ENCODE results near the gene TMEM256. TPM values are rescaled to one million over a fixed set of nuclear protein-coding genes. Genes with fewer than 3 reads are reported as not detected.
"Not testable (repeated sequence)": the region's sequence is repeated elsewhere in the genome, so short reads cannot be mapped to it uniquely, and the experiment has no call there.

Gene TMEM256
- total RNA-seq, 4 donors from 2014 or later: 59.6 to 121 (median 74.7) TPM

DNA sequence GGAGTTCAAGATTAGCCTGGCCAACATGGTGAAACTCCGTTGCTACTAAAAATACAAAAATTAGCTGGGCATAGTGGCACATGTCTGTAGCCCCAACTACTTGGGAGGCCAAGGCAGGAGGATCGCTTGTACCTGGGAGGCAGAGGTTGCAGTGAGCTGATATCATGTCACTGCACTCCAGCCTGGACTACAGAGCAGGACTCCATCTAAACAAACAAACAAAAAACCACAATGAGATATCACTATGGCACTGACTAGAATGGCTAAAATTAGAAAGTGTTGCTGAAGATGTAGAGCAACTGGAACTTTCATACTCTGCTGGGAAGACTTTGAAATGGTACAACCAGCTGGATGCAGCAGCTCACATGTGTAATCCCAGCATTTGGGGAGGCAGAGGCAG lies 29.5 kb downstream of the TMEM256 start:
- no peaks in the 10 kb centered on the region for H3K4me1 ChIP-seq
- DNase-seq (ENCODE audit: extremely low spot score): no peak
- H3K27me3 ChIP-seq: peaks cover 0 to 7% (median 0%) of the 10 kb centered on the region in 4 donors
- intact Hi-C loops (cut with DNase I): no loop called here
- H3K27ac ChIP-seq (replicated peaks in 1 of 4): no peak overlapping the region
- H3K9me3 ChIP-seq: no peaks in the 10 kb centered on the region
- TF ChIP-seq POLR2A (IDR thresholded peaks at IDR 0.05; ENCODE audit: low read depth): no peak
- H3K36me3 ChIP-seq: no peaks in the 10 kb centered on the region
- WGBS: 100% methylated on average over 2 of the region's 2 CpGs
- no peak overlapping the region for H3K4me3 ChIP-seq

DNA sequence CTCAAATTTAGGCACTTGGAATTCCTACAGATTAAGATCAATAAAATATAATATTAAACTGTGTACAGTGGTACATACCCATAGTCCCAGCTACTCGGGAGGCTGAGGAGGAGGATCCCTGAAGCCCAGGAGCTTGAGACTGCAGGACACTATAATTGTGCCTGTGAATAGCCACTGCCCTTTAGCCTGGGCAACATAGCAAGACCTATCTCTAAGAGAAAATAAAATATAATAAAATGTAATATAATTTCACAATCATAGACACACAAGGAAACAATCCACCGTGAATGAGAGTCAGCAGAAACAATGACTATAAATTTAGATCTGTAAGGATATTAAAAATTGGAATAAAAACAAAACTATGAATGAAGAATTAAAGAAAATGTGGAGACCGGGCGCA lies 33.0 kb downstream of the TMEM256 start:
- Histone ChIP-seq H3K4me1 (no peaks in the 10 kb centered on the region), H3K36me3 (no peaks in the 10 kb centered on the region), H3K27ac (replicated peaks in 1 of 4) (no peak overlapping the region), H3K27me3 (peaks cover 0 to 7% (median 0%) of the 10 kb centered on the region in 4 donors), H3K9me3 (no peaks in the 10 kb centered on the region), H3K4me3 (no peak overlapping the region)
- no peak for DNase-seq (ENCODE audit: extremely low spot score)
- intact Hi-C loops (cut with DNase I): no loop called here
- TF ChIP-seq, protein P1, sequence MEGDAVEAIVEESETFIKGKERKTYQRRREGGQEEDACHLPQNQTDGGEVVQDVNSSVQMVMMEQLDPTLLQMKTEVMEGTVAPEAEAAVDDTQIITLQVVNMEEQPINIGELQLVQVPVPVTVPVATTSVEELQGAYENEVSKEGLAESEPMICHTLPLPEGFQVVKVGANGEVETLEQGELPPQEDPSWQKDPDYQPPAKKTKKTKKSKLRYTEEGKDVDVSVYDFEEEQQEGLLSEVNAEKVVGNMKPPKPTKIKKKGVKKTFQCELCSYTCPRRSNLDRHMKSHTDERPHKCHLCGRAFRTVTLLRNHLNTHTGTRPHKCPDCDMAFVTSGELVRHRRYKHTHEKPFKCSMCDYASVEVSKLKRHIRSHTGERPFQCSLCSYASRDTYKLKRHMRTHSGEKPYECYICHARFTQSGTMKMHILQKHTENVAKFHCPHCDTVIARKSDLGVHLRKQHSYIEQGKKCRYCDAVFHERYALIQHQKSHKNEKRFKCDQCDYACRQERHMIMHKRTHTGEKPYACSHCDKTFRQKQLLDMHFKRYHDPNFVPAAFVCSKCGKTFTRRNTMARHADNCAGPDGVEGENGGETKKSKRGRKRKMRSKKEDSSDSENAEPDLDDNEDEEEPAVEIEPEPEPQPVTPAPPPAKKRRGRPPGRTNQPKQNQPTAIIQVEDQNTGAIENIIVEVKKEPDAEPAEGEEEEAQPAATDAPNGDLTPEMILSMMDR (IDR thresholded peaks at IDR 0.05): no peak
- TF ChIP-seq POLR2A (IDR thresholded peaks at IDR 0.05; ENCODE audit: low read depth): no peak
- no peak for TF ChIP-seq POLR2AphosphoS5 (IDR thresholded peaks at IDR 0.05)
- no peak for TF ChIP-seq EP300 (IDR thresholded peaks at IDR 0.05)
- WGBS: 89% methylated on average over 4 of the region's 4 CpGs

DNA sequence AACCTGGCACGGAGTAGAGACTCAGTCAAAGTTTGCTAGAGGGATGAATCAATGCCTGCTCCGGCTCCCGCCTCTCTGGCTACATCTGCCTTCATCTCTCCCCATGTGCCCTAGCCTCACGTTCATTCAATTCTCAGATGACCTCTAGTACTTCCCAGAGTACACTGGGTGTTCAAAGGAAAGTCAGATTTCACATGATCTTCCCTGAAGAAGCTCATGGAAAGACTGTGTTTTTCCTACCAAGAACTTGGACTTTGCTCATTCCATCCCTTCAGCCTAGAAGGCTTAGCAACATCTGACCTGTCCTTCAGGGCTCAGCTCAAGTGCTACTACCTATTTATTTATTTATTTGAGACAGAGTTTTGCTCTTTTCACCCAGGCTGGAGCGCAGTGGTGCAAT lies 34.1 kb downstream of the TMEM256 start:
- H3K4me1 ChIP-seq: no peaks in the 10 kb centered on the region
- DNase-seq (ENCODE audit: extremely low spot score): no peak
- no peak overlapping the region for H3K27ac ChIP-seq (replicated peaks in 1 of 4)
- H3K27me3 ChIP-seq: peaks cover 0 to 7% (median 0%) of the 10 kb centered on the region in 4 donors
- no peaks in the 10 kb centered on the region for H3K36me3 ChIP-seq
- H3K9me3 ChIP-seq: no peaks in the 10 kb centered on the region
- 84% methylated on average over 5 of the region's 5 CpGs for WGBS
- TF ChIP-seq POLR2A (IDR thresholded peaks at IDR 0.05; ENCODE audit: low read depth) (no peak), EP300 (IDR thresholded peaks at IDR 0.05) (no peak), POLR2AphosphoS5 (IDR thresholded peaks at IDR 0.05) (no peak)
- TF ChIP-seq, protein P1 (IDR thresholded peaks at IDR 0.05): no peak
- intact Hi-C loops (cut with DNase I): no loop called here
- no peak overlapping the region for H3K4me3 ChIP-seq

DNA sequence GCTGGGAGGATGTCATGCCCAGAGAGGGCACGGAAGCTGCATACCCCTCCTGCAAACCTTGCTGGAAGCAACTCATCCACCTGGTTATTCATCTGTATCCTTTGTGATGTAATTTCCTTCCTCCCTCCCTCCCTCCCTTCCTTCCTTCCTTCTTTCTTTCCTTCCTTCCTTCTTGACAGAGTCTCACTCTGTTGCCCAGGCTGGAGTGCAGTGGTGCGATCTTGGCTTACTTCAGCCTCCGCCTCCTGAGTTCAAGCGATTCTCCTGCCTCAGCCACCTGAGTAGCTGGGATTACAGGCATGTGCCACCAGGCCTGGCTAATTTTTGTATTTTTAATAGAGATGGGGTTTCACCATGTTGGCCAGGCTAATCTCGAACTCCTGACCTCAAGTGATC lies 35.3 kb downstream of the TMEM256 start:
- DNase-seq (ENCODE audit: extremely low spot score); H3K9me3 ChIP-seq; H3K27me3 ChIP-seq; intact Hi-C loops (cut with DNase I); H3K27ac ChIP-seq (replicated peaks in 1 of 4); H3K36me3 ChIP-seq; H3K4me1 ChIP-seq; H3K4me3 ChIP-seq: not testable (repeated sequence)
- WGBS: 90% methylated on average over 5 of the region's 5 CpGs

DNA sequence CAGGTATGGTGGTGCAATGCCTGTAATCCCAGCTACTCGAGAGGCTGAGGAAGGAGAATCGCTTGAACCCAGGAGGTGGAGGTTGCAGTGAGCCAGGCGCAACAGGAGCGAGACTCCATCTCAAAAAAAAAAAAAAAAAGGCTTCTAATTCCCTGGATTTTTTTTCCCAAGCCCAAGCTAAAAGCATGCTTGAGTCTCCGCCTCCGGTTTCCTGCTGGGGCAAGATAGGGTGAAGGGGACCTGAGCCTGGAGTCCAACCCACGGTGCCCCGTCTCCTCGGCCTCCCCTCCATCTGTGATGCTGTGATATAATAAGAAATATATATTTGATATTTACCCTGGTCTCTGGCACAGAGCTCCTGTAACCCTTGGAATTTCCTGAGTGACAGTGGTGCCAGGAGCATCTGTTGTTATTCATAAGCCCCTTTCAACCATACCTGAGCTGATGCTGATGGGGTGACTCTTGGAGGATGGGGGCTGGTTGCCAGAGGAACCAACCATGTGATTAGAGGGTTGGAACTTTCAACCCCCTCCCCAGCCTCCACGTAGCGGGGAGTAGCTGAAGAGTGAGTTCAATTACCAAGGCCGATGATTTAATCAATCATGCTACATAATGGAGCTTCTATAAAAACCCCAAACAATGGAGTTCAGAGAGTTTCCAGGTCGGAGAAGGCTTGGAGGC lies 35.8 kb downstream of the TMEM256 start:
- DNase-seq (ENCODE audit: extremely low spot score): no peak
- 75% methylated on average over 13 of the region's 13 CpGs for WGBS
- Histone ChIP-seq H3K27ac (replicated peaks in 1 of 4) (no peak overlapping the region), H3K4me1 (no peaks in the 10 kb centered on the region), H3K27me3 (peaks cover 0 to 7% (median 0%) of the 10 kb centered on the region in 4 donors), H3K36me3 (no peaks in the 10 kb centered on the region), H3K9me3 (no peaks in the 10 kb centered on the region), H3K4me3 (no peak overlapping the region)
- intact Hi-C loops (cut with DNase I): no loop called here
- TF ChIP-seq, protein P1 (IDR thresholded peaks at IDR 0.05): no peak
- TF ChIP-seq EP300 (IDR thresholded peaks at IDR 0.05) (no peak), POLR2AphosphoS5 (IDR thresholded peaks at IDR 0.05) (no peak), POLR2A (IDR thresholded peaks at IDR 0.05; ENCODE audit: low read depth) (no peak)

DNA sequence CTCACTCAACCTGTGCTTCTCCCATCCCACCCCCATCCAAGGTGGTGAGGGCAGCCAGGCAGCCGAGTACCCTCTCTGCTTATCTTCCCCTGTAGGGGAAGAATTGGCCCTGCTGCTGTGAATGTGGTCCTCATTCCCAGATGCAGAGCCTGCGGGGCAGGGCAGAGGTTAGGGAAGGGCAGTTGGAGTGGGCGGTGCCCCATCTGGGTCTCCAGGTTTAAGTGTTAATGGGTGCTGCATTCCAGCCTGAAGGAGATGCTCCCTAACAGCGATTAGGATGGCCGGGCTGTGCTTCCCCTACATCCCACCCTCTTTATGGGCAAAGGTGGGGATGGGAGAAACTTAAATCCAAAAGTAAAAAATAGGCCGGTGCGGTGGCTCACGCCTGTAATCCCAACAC lies 36.8 kb downstream of the TMEM256 start:
- DNase-seq (ENCODE audit: extremely low spot score): no peak
- Histone ChIP-seq H3K4me1 (no peaks in the 10 kb centered on the region), H3K36me3 (no peaks in the 10 kb centered on the region), H3K27me3 (peaks cover 0 to 7% (median 0%) of the 10 kb centered on the region in 4 donors), H3K9me3 (no peaks in the 10 kb centered on the region), H3K27ac (replicated peaks in 1 of 4) (no peak overlapping the region), H3K4me3 (no peak overlapping the region)
- intact Hi-C loops (cut with DNase I): no loop called here
- 89% methylated on average over 8 of the region's 8 CpGs for WGBS
- TF ChIP-seq EP300 (IDR thresholded peaks at IDR 0.05) (no peak), POLR2AphosphoS5 (IDR thresholded peaks at IDR 0.05) (no peak), POLR2A (IDR thresholded peaks at IDR 0.05; ENCODE audit: low read depth) (no peak)
- TF ChIP-seq, protein P1 (IDR thresholded peaks at IDR 0.05): no peak

DNA sequence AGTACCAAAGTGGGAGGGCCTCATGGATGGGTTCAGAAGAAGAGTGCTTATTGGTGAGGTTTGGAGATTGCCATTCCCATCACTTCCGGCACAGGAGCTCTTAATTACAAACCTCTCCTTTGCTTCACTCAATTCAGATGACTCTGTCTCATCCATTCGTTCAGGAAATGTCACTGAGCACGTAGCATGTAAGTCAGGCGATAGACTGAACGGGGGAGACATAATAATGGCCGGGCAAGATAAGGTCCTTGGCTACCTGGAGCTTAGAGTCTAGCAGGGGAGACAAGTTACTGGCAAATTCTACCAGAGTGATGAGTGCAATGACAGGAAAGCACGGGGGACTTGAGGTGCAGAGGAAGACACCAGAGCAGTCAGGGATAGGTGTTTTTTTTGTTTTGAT lies 37.9 kb downstream of the TMEM256 start:
- WGBS: 91% methylated on average over 5 of the region's 7 CpGs
- H3K27ac ChIP-seq (replicated peaks in 1 of 4); intact Hi-C loops (cut with DNase I); H3K9me3 ChIP-seq; DNase-seq (ENCODE audit: extremely low spot score); H3K4me1 ChIP-seq; H3K27me3 ChIP-seq; H3K4me3 ChIP-seq; H3K36me3 ChIP-seq: not testable (repeated sequence)
